Glutamatergic neuron (in vitro differentiated cells): ENCODE measurements around the gene LITAFD. TPM values are rescaled to one million over a fixed set of nuclear protein-coding genes. Genes with fewer than 3 reads are reported as not detected.
A peak's percentile ranks its signal among the peaks of the same experiment; 100 is the strongest.

Experiments
- DNase-seq: peaks from one replicate; pipeline ENCODE4 v3.0.0; 2022
- H3K27ac Mint-ChIP-seq: one replicate; pipeline ENCODE4 v1.8.0; 2020; ENCODE audit warnings: mild to moderate bottlenecking, mixed read lengths, inconsistent platforms; ENCODE audit not compliant: unreplicated experiment
- H3K27me3 Mint-ChIP-seq: one replicate; pipeline ENCODE4 v1.8.0; 2020; ENCODE audit warnings: mild to moderate bottlenecking, moderate library complexity, mixed read lengths, inconsistent platforms; ENCODE audit not compliant: unreplicated experiment
- H3K36me3 Mint-ChIP-seq: one replicate; pipeline ENCODE4 v1.8.0; 2020; ENCODE audit warnings: mild to moderate bottlenecking, mixed read lengths, inconsistent platforms; ENCODE audit not compliant: unreplicated experiment
- H3K4me1 Mint-ChIP-seq: one replicate; pipeline ENCODE4 v1.8.0; 2020; ENCODE audit warnings: mild to moderate bottlenecking, low read depth, mixed read lengths, inconsistent platforms; ENCODE audit not compliant: unreplicated experiment
- H3K4me3 Mint-ChIP-seq: one replicate; pipeline ENCODE4 v1.8.0; 2020; ENCODE audit warnings: mild to moderate bottlenecking, mixed read lengths, inconsistent platforms; ENCODE audit not compliant: unreplicated experiment
- H3K9me3 Mint-ChIP-seq: one replicate; pipeline ENCODE4 v1.8.0; 2020; ENCODE audit warnings: mild to moderate bottlenecking, moderate library complexity, mixed read lengths, inconsistent platforms; ENCODE audit not compliant: unreplicated experiment
- CTCF ChIP-seq: fragments of 200-600 bp; sonication (generic); IDR thresholded peaks from one replicate; pipeline ENCODE4 v1.5.0; 2021; ENCODE audit not compliant: partially characterized antibody, unreplicated experiment
- total RNA-seq: library from RNA; stranded (reverse); fragmentation: NEBNext Ultra II Directional; extraction: Animal tissue kit (Norgen Biotek cat#: 25700); gene quantifications from one replicate; pipeline ENCODE4 v1.2.1, GENCODE V29; 2021; ENCODE audit not compliant: unreplicated experiment

LITAFD gene
- total RNA-seq, 1 donor from 2014 or later = not detected

- Mint-ChIP-seq H3K4me1 (peaks cover 20% of the 10 kb centered on the region), H3K27ac (no peak overlapping the region), H3K4me3 (peak overlapping the region; percentile 14), H3K9me3 (peaks cover 5% of the 10 kb centered on the region), H3K27me3 (peaks cover 1% of the 10 kb centered on the region), H3K36me3 (peaks cover 6% of the 10 kb centered on the region)
- DNase-seq = no peak
- no peak for TF ChIP-seq CTCF
Measured at GRCh38 chr16:8893426-8893825, 11.3 kb downstream of the LITAFD start.

GRCh38 chr16:8893976-8894690, 12.0 kb downstream of the LITAFD start:
- no peak for DNase-seq
- H3K4me1 Mint-ChIP-seq = peaks cover 20% of the 10 kb centered on the region
- no peak overlapping the region for H3K27ac Mint-ChIP-seq
- H3K4me3 Mint-ChIP-seq = no peak overlapping the region
- H3K9me3 Mint-ChIP-seq = peaks cover 5% of the 10 kb centered on the region
- TF ChIP-seq CTCF = no peak
- peaks cover 1% of the 10 kb centered on the region for H3K27me3 Mint-ChIP-seq
- H3K36me3 Mint-ChIP-seq = peaks cover 6% of the 10 kb centered on the region

- DNase-seq = no peak
- peaks cover 1% of the 10 kb centered on the region for H3K27me3 Mint-ChIP-seq
- H3K36me3 Mint-ChIP-seq = peaks cover 6% of the 10 kb centered on the region
- no peak for TF ChIP-seq CTCF
- H3K4me1 Mint-ChIP-seq = peaks cover 20% of the 10 kb centered on the region
- no peak overlapping the region for H3K27ac Mint-ChIP-seq
- peaks cover 5% of the 10 kb centered on the region for H3K9me3 Mint-ChIP-seq
- H3K4me3 Mint-ChIP-seq = no peak overlapping the region
Measured at GRCh38 chr16:8894736-8895334, 12.7 kb downstream of the LITAFD start.

- TF ChIP-seq CTCF = no peak
Measured at GRCh38 chr16:8898660-8899318, 16.6 kb downstream of the LITAFD start.

GRCh38 chr16:8899709-8900317, 17.7 kb downstream of the LITAFD start:
- no peak for DNase-seq
- no peak overlapping the region for H3K4me3 Mint-ChIP-seq
- no peaks in the 10 kb centered on the region for H3K27me3 Mint-ChIP-seq
- no peak overlapping the region for H3K27ac Mint-ChIP-seq
- no peak for TF ChIP-seq CTCF
- H3K4me1 Mint-ChIP-seq = no peaks in the 10 kb centered on the region
- peaks cover 5% of the 10 kb centered on the region for H3K9me3 Mint-ChIP-seq
- H3K36me3 Mint-ChIP-seq = peaks cover 2% of the 10 kb centered on the region

More at GRCh38 chr16:8898660-8899318, 16.6 kb downstream of the LITAFD start:
- peaks cover 1% of the 10 kb centered on the region for H3K27me3 Mint-ChIP-seq
- no peak overlapping the region for H3K4me3 Mint-ChIP-seq
- no peak overlapping the region for H3K27ac Mint-ChIP-seq
- H3K36me3 Mint-ChIP-seq = peaks cover 6% of the 10 kb centered on the region
- no peak for DNase-seq
- H3K9me3 Mint-ChIP-seq = peaks cover 5% of the 10 kb centered on the region
- peaks cover 3% of the 10 kb centered on the region for H3K4me1 Mint-ChIP-seq
